Panc1 (cell line): Measurements from ENCODE around the gene NKX6-2. TPM values are rescaled to one million over a fixed set of nuclear protein-coding genes. Genes with fewer than 3 reads are reported as not detected.

ENCODE experiments used
- ATAC-seq: fragments of 200-7000 bp; cut with Tn5 transposase; 2 replicates; pipeline ENCODE4 v1.9.1; 2020; ENCODE audit warnings: mild to moderate bottlenecking, moderate library complexity
- BruUV-seq: library from RNA; stranded (reverse); fragments of 400-500 nt; replicated peaks from 2 replicates; lab custom pipeline; 2021; lab: Mats Ljungman, UMichigan
- CTCF ChIA-PET: fragments of 300-600 bp; sonication (Branson Sonifier 250); formaldehyde crosslinking; loops from one replicate; lab custom pipeline; 2022; ENCODE audit warnings: antibody characterized with exemption; lab: Charles Lee
- POLR2A ChIA-PET: fragments of 300-600 bp; sonication (Branson Sonifier 250); formaldehyde crosslinking; loops from one replicate; lab custom pipeline; 2022; ENCODE audit warnings: antibody characterized with exemption; lab: Charles Lee
- DNase-seq: peaks from one replicate; pipeline ENCODE4 v3.0.0-alpha.2; 2010; ENCODE audit warnings: low read depth, low spot score
- H3K27ac ChIP-seq: 2 replicates; pipeline ENCODE4 v1.5.1; 2011; ENCODE audit warnings: mild to moderate bottlenecking, low read length, inconsistent platforms
- H3K27me3 ChIP-seq: fragments of 200-500 bp; sonication (Bioruptor generic); 2 replicates; pipeline ENCODE4 v1.6.0; 2014; ENCODE audit warnings: low read length, inconsistent platforms; ENCODE audit not compliant: control insufficient read depth, insufficient read depth
- H3K36me3 ChIP-seq: fragments of 200-500 bp; sonication (Bioruptor generic); 2 replicates; pipeline ENCODE4 v1.5.1; 2014; ENCODE audit warnings: inconsistent platforms, mild to moderate bottlenecking, low read length, moderate library complexity; ENCODE audit not compliant: control insufficient read depth, insufficient read depth
- H3K4me1 ChIP-seq: 2 replicates; pipeline ENCODE4 v1.5.1; 2011; ENCODE audit warnings: inconsistent platforms, mild to moderate bottlenecking, low read length, moderate library complexity; ENCODE audit not compliant: control insufficient read depth, insufficient read depth
- H3K4me3 ChIP-seq, 2 experiments: 2 replicates each; pipeline ENCODE4 v1.5.1; 2011 to 2012; ENCODE audit warnings: low read depth in 2 of 2, low read length in 2 of 2, mild to moderate bottlenecking in 2 of 2, inconsistent platforms in 1 of 2, moderate library complexity in 1 of 2
- H3K9me3 ChIP-seq: fragments of 200-500 bp; sonication (Bioruptor generic); 2 replicates; pipeline ENCODE4 v1.5.1; 2014; ENCODE audit warnings: low read depth, mild to moderate bottlenecking, inconsistent platforms, low read length, moderate library complexity; ENCODE audit not compliant: control insufficient read depth, insufficient read depth
- POLR2AphosphoS5 ChIP-seq: IDR thresholded peaks from 2 replicates; pipeline ENCODE4 v1.6.1; 2012; ENCODE audit warnings: mild to moderate bottlenecking, low read depth, low read length, moderate library complexity
- SIN3A ChIP-seq: IDR thresholded peaks from 2 replicates; pipeline ENCODE4 v1.6.1; 2012; ENCODE audit warnings: low read depth, mild to moderate bottlenecking, low read length, moderate library complexity, borderline replicate concordance; ENCODE audit not compliant: insufficient read depth
- TCF7L2 ChIP-seq: IDR thresholded peaks from 2 replicates; pipeline ENCODE4 v1.6.1; 2011; ENCODE audit warnings: mild to moderate bottlenecking, low read depth, low read length, inconsistent platforms
- in situ Hi-C: cut with HindIII; loops from 2 replicates; pipeline ENCODE4 v1.10.0; 2016; ENCODE audit warnings: low sequenced_read_pairs, low pct_unique_long_range_greater_than_20kb
- intact Hi-C: fragments of 100-400 bp; cut with micrococcal nuclease; formaldehyde crosslinking; loops from one replicate; pipeline ENCODE4 v1.10.0; 2022; ENCODE audit not compliant: unreplicated experiment
- total RNA-seq: library from RNA; stranded (reverse); gene quantifications from one replicate; pipeline ENCODE4 v1.2.1, GENCODE V29; 2021; ENCODE audit not compliant: unreplicated experiment
- TF ChIP-seq, protein P1 (sequence below): fragments of 450-650 bp; IDR thresholded peaks from 2 replicates; pipeline ENCODE4 v1.5.1; 2017; ENCODE audit warnings: mild to moderate bottlenecking
- TF ChIP-seq, protein P2 (sequence below), 2 experiments: IDR thresholded peaks; 2 replicates each; pipeline ENCODE4 v1.6.1; 2011 to 2012; ENCODE audit warnings: low read depth in 2 of 2, control low read depth in 1 of 2, low read length in 1 of 2, mild to moderate bottlenecking in 1 of 2, moderate library complexity in 1 of 2; ENCODE audit not compliant: insufficient read depth in 1 of 2

The NKX6-2 gene
- total RNA-seq, 1 experiment from 2014 or later = 1.6 TPM

DNA sequence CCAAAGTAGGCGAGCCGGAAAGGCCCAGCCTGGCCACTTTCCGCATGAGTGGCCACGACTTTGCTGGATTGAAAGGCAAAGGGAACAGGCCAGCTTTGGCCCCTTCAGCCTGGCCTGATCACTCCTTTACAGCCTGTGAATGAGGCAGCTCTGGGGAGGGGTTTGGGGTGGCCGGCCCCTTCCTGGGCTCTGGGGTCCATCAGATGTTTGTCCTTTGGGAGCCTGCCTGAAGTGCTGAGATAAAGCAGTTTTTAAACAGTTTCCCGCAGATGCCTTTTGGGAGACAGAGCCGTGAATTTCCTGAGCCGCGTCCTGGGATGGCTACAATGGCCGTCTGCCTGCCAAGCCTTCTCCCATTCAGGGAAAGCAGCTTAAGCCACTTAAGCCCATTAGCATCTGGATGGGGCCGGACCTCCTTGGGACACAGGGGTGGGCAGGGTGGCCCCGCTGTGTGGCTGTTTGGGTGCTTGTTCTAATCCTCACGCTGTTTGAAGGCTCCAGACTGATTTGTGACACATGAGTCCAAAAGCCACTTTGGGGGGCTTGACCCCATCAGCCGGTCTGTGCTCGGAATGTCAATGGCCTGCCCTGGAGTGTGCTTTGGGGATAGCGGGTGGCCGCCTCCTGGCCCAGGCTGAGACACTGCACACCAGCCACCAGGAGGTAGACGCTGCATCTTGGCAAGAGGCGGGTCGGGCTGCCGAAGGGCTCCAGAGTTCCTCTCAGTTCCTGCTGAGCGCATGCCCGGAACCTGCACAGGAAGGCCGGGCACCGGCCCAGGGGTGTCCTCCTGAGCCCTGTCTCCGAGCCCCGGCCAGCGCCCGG, 38.9 kb downstream of the NKX6-2 start:
- DNase-seq (no peak), ATAC-seq (no peak)
- Histone ChIP-seq H3K27me3 (no peaks in the 10 kb centered on the region), H3K4me3 (no peak overlapping the region), H3K9me3 (no peaks in the 10 kb centered on the region), H3K36me3 (no peaks in the 10 kb centered on the region), H3K4me1 (no peaks in the 10 kb centered on the region), H3K27ac (no peak overlapping the region)
- TF ChIP-seq, protein P1, sequence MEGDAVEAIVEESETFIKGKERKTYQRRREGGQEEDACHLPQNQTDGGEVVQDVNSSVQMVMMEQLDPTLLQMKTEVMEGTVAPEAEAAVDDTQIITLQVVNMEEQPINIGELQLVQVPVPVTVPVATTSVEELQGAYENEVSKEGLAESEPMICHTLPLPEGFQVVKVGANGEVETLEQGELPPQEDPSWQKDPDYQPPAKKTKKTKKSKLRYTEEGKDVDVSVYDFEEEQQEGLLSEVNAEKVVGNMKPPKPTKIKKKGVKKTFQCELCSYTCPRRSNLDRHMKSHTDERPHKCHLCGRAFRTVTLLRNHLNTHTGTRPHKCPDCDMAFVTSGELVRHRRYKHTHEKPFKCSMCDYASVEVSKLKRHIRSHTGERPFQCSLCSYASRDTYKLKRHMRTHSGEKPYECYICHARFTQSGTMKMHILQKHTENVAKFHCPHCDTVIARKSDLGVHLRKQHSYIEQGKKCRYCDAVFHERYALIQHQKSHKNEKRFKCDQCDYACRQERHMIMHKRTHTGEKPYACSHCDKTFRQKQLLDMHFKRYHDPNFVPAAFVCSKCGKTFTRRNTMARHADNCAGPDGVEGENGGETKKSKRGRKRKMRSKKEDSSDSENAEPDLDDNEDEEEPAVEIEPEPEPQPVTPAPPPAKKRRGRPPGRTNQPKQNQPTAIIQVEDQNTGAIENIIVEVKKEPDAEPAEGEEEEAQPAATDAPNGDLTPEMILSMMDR = no peak
- TF ChIP-seq, protein P2, sequence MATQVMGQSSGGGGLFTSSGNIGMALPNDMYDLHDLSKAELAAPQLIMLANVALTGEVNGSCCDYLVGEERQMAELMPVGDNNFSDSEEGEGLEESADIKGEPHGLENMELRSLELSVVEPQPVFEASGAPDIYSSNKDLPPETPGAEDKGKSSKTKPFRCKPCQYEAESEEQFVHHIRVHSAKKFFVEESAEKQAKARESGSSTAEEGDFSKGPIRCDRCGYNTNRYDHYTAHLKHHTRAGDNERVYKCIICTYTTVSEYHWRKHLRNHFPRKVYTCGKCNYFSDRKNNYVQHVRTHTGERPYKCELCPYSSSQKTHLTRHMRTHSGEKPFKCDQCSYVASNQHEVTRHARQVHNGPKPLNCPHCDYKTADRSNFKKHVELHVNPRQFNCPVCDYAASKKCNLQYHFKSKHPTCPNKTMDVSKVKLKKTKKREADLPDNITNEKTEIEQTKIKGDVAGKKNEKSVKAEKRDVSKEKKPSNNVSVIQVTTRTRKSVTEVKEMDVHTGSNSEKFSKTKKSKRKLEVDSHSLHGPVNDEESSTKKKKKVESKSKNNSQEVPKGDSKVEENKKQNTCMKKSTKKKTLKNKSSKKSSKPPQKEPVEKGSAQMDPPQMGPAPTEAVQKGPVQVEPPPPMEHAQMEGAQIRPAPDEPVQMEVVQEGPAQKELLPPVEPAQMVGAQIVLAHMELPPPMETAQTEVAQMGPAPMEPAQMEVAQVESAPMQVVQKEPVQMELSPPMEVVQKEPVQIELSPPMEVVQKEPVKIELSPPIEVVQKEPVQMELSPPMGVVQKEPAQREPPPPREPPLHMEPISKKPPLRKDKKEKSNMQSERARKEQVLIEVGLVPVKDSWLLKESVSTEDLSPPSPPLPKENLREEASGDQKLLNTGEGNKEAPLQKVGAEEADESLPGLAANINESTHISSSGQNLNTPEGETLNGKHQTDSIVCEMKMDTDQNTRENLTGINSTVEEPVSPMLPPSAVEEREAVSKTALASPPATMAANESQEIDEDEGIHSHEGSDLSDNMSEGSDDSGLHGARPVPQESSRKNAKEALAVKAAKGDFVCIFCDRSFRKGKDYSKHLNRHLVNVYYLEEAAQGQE (IDR thresholded peaks at IDR 0.05; ENCODE audit: insufficient read depth in 1 of 2, low read depth in 2 of 2, low read length in 1 of 2) = no peak
- TF ChIP-seq SIN3A (no peak), POLR2AphosphoS5 (no peak), TCF7L2 (no peak)
- intact Hi-C loops = no loop called here
- no TSS peak for BruUV-seq
- POLR2A ChIA-PET = no interaction called here
- CTCF ChIA-PET = interaction anchor here (0.5 kb wide), 1 partner anchor 528 kb away, joined by 3 read pairs; no protein-coding TSS in a partner anchor
- in situ Hi-C loops = no loop called here

DNA sequence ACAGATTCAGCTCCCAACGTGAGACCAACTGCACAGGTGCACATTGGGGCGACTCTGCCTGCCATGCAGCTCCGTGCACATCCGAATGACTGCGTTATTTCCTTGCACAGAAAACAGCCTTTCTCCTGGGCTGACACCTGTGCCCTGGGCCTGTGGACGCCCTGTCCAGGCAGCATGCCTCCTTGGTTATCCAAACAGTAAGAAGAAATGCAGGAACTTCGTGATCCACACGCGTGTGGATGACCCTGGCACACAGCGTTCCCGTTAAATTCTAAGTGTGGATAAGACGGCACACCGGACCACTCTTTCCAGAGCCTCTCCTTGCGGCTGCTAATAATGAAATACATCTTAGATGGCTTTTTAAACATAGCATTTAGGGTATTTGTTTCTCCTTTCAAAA, 39.6 kb downstream of the NKX6-2 start:
- POLR2A ChIA-PET = no interaction called here
- Histone ChIP-seq H3K27me3 (no peaks in the 10 kb centered on the region), H3K9me3 (no peaks in the 10 kb centered on the region), H3K27ac (no peak overlapping the region), H3K4me1 (no peaks in the 10 kb centered on the region), H3K4me3 (no peak overlapping the region), H3K36me3 (no peaks in the 10 kb centered on the region)
- ATAC-seq = no peak
- no TSS peak for BruUV-seq
- no peak for DNase-seq
- CTCF ChIA-PET = interaction anchor here (0.5 kb wide), 1 partner anchor 527 kb away, joined by 3 read pairs; no protein-coding TSS in a partner anchor
- in situ Hi-C loops = no loop called here
- intact Hi-C loops = no loop called here
- TF ChIP-seq POLR2AphosphoS5 (no peak), SIN3A (no peak), TCF7L2 (no peak)
- TF ChIP-seq, protein P1 = no peak
- TF ChIP-seq, protein P2 (IDR thresholded peaks at IDR 0.05; ENCODE audit: insufficient read depth in 1 of 2, low read depth in 2 of 2, low read length in 1 of 2) = no peak
